IMR-90 (cell line): Measurements from ENCODE around the gene CACNG8. TPM values are rescaled to one million over a fixed set of nuclear protein-coding genes. Genes with fewer than 3 reads are reported as not detected.

ENCODE experiments used
- ATAC-seq: fragments of 200-7000 bp; cut with Tn5 transposase; 2 replicates; pipeline ENCODE4 v1.9.1; 2020; ENCODE audit warnings: low read depth, mild to moderate bottlenecking, moderate library complexity
- BruUV-seq: library from RNA; stranded (reverse); fragments of 400-500 nt; replicated peaks from 2 replicates; lab custom pipeline; 2021; lab: Mats Ljungman, UMichigan
- CTCF ChIA-PET: fragments of 300-600 bp; formaldehyde crosslinking; extraction: SDS; loops from one replicate; lab custom pipeline; 2021; ENCODE audit warnings: antibody characterized with exemption; lab: Yijun Ruan, JAX
- POLR2A ChIA-PET: fragments of 300-600 bp; sonication (Branson Sonifier 250); formaldehyde crosslinking; loops from one replicate; lab custom pipeline; 2022; ENCODE audit warnings: antibody characterized with exemption; ENCODE audit not compliant: unreplicated experiment; lab: Charles Lee
- DNase-seq: peaks from one replicate; pipeline ENCODE4 v3.0.0; 2013
- H2AFZ ChIP-seq: replicated peaks from 2 replicates; pipeline ENCODE3; 2013; ENCODE audit warnings: low read length, mild to moderate bottlenecking; ENCODE audit not compliant: poor library complexity
- H2AK5ac ChIP-seq: 2 replicates; pipeline ENCODE4 v1.6.1; 2013; ENCODE audit warnings: low read depth, low read length, inconsistent platforms
- H2AK9ac ChIP-seq: replicated peaks from 2 replicates; pipeline ENCODE3; 2013; ENCODE audit warnings: mild to moderate bottlenecking, low read depth, low read length, moderate library complexity; ENCODE audit not compliant: poor library complexity
- H2BK120ac ChIP-seq: 2 replicates; pipeline ENCODE4 v1.6.1; 2013; ENCODE audit warnings: low read depth, low read length, inconsistent platforms
- H2BK15ac ChIP-seq: 3 replicates; pipeline ENCODE4 v1.6.1; 2013; ENCODE audit warnings: low read depth, low read length, inconsistent platforms
- H2BK20ac ChIP-seq: 2 replicates; pipeline ENCODE4 v1.6.1; 2013; ENCODE audit warnings: low read depth, mild to moderate bottlenecking, inconsistent platforms, low read length, moderate library complexity
- H2BK5ac ChIP-seq: 2 replicates; pipeline ENCODE4 v1.6.1; 2013; ENCODE audit warnings: mild to moderate bottlenecking, low read depth, low read length, inconsistent platforms; ENCODE audit not compliant: poor library complexity, severe bottlenecking
- H3K14ac ChIP-seq: replicated peaks from 2 replicates; pipeline ENCODE4 v1.6.1; 2013; ENCODE audit warnings: low read depth, low read length, inconsistent platforms
- H3K18ac ChIP-seq: 2 replicates; pipeline ENCODE4 v1.6.1; 2013; ENCODE audit warnings: low read depth, low read length, control low read depth
- H3K23ac ChIP-seq: 2 replicates; pipeline ENCODE4 v1.6.1; 2013; ENCODE audit warnings: low read depth, low read length, inconsistent platforms
- H3K27ac ChIP-seq: 2 replicates; pipeline ENCODE4 v1.5.1; 2013; ENCODE audit warnings: mild to moderate bottlenecking, control low read depth, low read length; ENCODE audit not compliant: insufficient read depth
- H3K27me3 ChIP-seq: 2 replicates; pipeline ENCODE4 v1.6.1; 2013; ENCODE audit warnings: low read length; ENCODE audit not compliant: control insufficient read depth, insufficient read depth
- H3K36me3 ChIP-seq: 2 replicates; pipeline ENCODE4 v1.6.1; 2013; ENCODE audit warnings: low read length, mixed read lengths; ENCODE audit not compliant: control insufficient read depth, insufficient read depth
- H3K4ac ChIP-seq: 2 replicates; pipeline ENCODE4 v1.6.1; 2013; ENCODE audit warnings: low read depth, low read length, inconsistent platforms
- H3K4me1 ChIP-seq: 2 replicates; pipeline ENCODE4 v1.6.1; 2013; ENCODE audit warnings: low read length, mixed read lengths; ENCODE audit not compliant: control insufficient read depth, insufficient read depth
- H3K4me2 ChIP-seq: 2 replicates; pipeline ENCODE4 v1.6.1; 2013; ENCODE audit warnings: low read depth, mild to moderate bottlenecking, control low read depth, low read length, moderate library complexity
- H3K4me3 ChIP-seq: 2 replicates; pipeline ENCODE4 v1.5.1; 2013; ENCODE audit warnings: low read depth, mild to moderate bottlenecking, control low read depth, low read length, moderate library complexity; ENCODE audit not compliant: insufficient read depth
- H3K56ac ChIP-seq: 2 replicates; pipeline ENCODE4 v1.6.1; 2013; ENCODE audit warnings: low read length, inconsistent platforms; ENCODE audit not compliant: insufficient read depth; ENCODE audit errors: extremely low read depth
- H3K79me1 ChIP-seq, 2 experiments: 2 replicates each; pipeline ENCODE4 v1.6.1; 2013; ENCODE audit warnings: low read length in 2 of 2, inconsistent platforms in 1 of 2, low read depth in 1 of 2
- H3K9ac ChIP-seq: 2 replicates; pipeline ENCODE4 v1.6.1; 2013; ENCODE audit warnings: low read depth, low read length, control low read depth
- H3K9me1 ChIP-seq: 2 replicates; pipeline ENCODE4 v1.6.1; 2013; ENCODE audit warnings: low read length, inconsistent platforms; ENCODE audit not compliant: insufficient read depth
- H3K9me3 ChIP-seq: 2 replicates; pipeline ENCODE4 v1.6.1; 2013; ENCODE audit warnings: low read length; ENCODE audit not compliant: control insufficient read depth, insufficient read depth
- H4K20me1 ChIP-seq: 2 replicates; pipeline ENCODE4 v1.6.1; 2013; ENCODE audit warnings: low read length, inconsistent platforms; ENCODE audit not compliant: insufficient read depth
- H4K5ac ChIP-seq: 2 replicates; pipeline ENCODE4 v1.6.1; 2013; ENCODE audit warnings: mild to moderate bottlenecking, low read depth, low read length, control low read depth
- H4K8ac ChIP-seq, 2 experiments: 2 replicates each; pipeline ENCODE4 v1.6.1; 2013; ENCODE audit warnings: low read depth in 2 of 2, low read length in 2 of 2, control low read depth in 1 of 2, inconsistent platforms in 1 of 2
- H4K91ac ChIP-seq: 2 replicates; pipeline ENCODE4 v1.6.1; 2013; ENCODE audit warnings: low read depth, low read length, inconsistent platforms; ENCODE audit not compliant: insufficient read depth
- USF2 ChIP-seq: fragments of 150-350 bp; IDR thresholded peaks from 2 replicates; pipeline ENCODE4 v1.6.1; 2017; ENCODE audit warnings: mild to moderate bottlenecking, antibody characterized with exemption, low read length, low read depth
- WGBS, 2 experiments: methylation state at CpG; one replicate each; pipeline versions ENCODE4 v1.1.5 to v1.1.7; 2013; ENCODE audit warnings: missing lambda C conversion rate in 2 of 2; ENCODE audit not compliant: insufficient read length in 1 of 2; ENCODE audit errors: extremely low coverage in 2 of 2; 5-methylcytosine and 5-hydroxymethylcytosine counted together
- dilution Hi-C: fragments of 300-500 bp; cut with HindIII; formaldehyde crosslinking; loops from one replicate; pipeline ENCODE4 v1.14.3; 2018; ENCODE audit warnings: low sequenced_read_pairs; ENCODE audit not compliant: unreplicated experiment
- in situ Hi-C: fragments of 300-500 bp; cut with MboI; formaldehyde crosslinking; loops from 3 replicates; pipeline ENCODE4 v1.14.3; 2019; ENCODE audit warnings: low sequenced_read_pairs, inconsistent platforms, mixed read lengths
- intact Hi-C: fragments of 100-400 bp; cut with micrococcal nuclease; formaldehyde crosslinking; loops from 2 replicates; pipeline ENCODE4 v1.10.0; 2022
- polyA plus RNA-seq, 3 experiments: library from polyadenylated mRNA; depleted of rRNA; stranded (reverse); fragments of >200 nt; gene quantifications; 2 replicates each; pipeline ENCODE4 v1.2.3, GENCODE V29; 2012; ENCODE audit warnings: low replicate concordance in 1 of 3
- total RNA-seq: library from RNA; depleted of rRNA; stranded (reverse); fragments of >200 nt; gene quantifications from 2 replicates; pipeline ENCODE4 v1.2.3, GENCODE V29; 2012

Gene CACNG8
- total and polyA plus RNA-seq, 2 of the 4 experiments (the other 2 are of a cell fraction), result 0.15 TPM; not detected in 1

GRCh38 chr19:53936029-53936428 lies 26.7 kb upstream of the CACNG8 start:
- no TSS peak for BruUV-seq
- TF ChIP-seq USF2, result no peak
- DNase-seq (no peak), ATAC-seq (no peak)
- no peaks in the 10 kb centered on the region for H3K9me1 ChIP-seq
- H3K36me3 ChIP-seq, result 0 out of 2 replicates have a peak, but pooled peaks cover 1% of the 10 kb centered on the region
- no peak overlapping the region for H2BK20ac ChIP-seq
- no CpG with 5 or more reads among the region's 7 CpGs for WGBS, 2 experiments
- no peaks in the 10 kb centered on the region for H3K9me3 ChIP-seq
- H3K79me1 ChIP-seq, result no peaks in the 10 kb centered on the region
- dilution Hi-C loops (no loop called here), in situ Hi-C loops (no loop called here), intact Hi-C loops (no loop called here)
- no peak overlapping the region for H3K56ac ChIP-seq
- no peak overlapping the region for H2BK120ac ChIP-seq
- H3K4me3 ChIP-seq, result no peak overlapping the region
- no peak overlapping the region for H3K9ac ChIP-seq
- no peak overlapping the region for H4K91ac ChIP-seq
- H4K20me1 ChIP-seq, result no peaks in the 10 kb centered on the region
- no peak overlapping the region for H2BK5ac ChIP-seq
- no peak overlapping the region for H2BK15ac ChIP-seq
- H2AK9ac ChIP-seq, result no peak overlapping the region
- no peaks in the 10 kb centered on the region for H3K27me3 ChIP-seq
- no peak overlapping the region for H3K23ac ChIP-seq
- H3K27ac ChIP-seq, result no peak overlapping the region
- CTCF ChIA-PET, result no interaction called here
- no peak overlapping the region for H3K18ac ChIP-seq
- POLR2A ChIA-PET, result interaction anchor here (0.7 kb wide), 1 partner anchor 12 kb away, joined by 3 read pairs; no protein-coding TSS in a partner anchor
- no peak overlapping the region for H3K4me2 ChIP-seq
- no peak overlapping the region for H3K4ac ChIP-seq
- H2AK5ac ChIP-seq, result no peak overlapping the region
- H3K4me1 ChIP-seq, result no peaks in the 10 kb centered on the region
- no peak overlapping the region for H4K8ac ChIP-seq
- no peak overlapping the region for H4K5ac ChIP-seq
- no peak overlapping the region for H3K14ac ChIP-seq
- H2AFZ ChIP-seq, result no peak overlapping the region
